ENCODE measurements around the gene TOMM34. TPM values are rescaled to one million over a fixed set of nuclear protein-coding genes. Genes with fewer than 3 reads are reported as not detected.
A peak's percentile ranks its signal among the peaks of the same experiment; 100 is the strongest.

The TOMM34 gene
- total RNA-seq, 1 experiment from 2014 or later = 35.9 TPM

DNA sequence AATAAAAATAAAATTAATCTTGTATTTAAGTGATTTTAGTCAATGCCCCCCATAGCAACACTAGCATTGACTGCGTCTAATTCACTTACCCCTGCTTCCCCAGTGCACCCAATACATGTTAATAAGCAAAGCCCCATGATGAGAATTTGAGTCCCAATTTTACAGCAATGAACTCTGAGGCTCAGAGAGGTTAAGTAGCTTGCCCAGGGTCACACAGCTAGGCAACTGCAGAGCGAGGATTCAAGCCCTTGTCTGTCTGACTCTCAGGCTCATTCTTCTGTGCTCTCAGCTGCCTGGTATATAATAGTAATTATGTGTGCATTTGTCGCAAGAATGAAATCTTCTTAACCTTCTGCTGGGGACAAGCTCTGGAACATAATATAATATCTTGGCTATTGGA lies 41.9 kb downstream of the TOMM34 start (continued):
- TF ChIP-seq, protein P1, sequence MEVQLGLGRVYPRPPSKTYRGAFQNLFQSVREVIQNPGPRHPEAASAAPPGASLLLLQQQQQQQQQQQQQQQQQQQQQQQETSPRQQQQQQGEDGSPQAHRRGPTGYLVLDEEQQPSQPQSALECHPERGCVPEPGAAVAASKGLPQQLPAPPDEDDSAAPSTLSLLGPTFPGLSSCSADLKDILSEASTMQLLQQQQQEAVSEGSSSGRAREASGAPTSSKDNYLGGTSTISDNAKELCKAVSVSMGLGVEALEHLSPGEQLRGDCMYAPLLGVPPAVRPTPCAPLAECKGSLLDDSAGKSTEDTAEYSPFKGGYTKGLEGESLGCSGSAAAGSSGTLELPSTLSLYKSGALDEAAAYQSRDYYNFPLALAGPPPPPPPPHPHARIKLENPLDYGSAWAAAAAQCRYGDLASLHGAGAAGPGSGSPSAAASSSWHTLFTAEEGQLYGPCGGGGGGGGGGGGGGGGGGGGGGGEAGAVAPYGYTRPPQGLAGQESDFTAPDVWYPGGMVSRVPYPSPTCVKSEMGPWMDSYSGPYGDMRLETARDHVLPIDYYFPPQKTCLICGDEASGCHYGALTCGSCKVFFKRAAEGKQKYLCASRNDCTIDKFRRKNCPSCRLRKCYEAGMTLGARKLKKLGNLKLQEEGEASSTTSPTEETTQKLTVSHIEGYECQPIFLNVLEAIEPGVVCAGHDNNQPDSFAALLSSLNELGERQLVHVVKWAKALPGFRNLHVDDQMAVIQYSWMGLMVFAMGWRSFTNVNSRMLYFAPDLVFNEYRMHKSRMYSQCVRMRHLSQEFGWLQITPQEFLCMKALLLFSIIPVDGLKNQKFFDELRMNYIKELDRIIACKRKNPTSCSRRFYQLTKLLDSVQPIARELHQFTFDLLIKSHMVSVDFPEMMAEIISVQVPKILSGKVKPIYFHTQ (CRISPR knock-in tag; IDR thresholded peaks at IDR 0.05) = no peak
- TF ChIP-seq ESRRA (CRISPR knock-in tag; IDR thresholded peaks at IDR 0.05; ENCODE audit: borderline replicate concordance) (no peak), RORB (CRISPR knock-in tag; IDR thresholded peaks at IDR 0.05) (no peak)
- TF ChIP-seq, protein P2, sequence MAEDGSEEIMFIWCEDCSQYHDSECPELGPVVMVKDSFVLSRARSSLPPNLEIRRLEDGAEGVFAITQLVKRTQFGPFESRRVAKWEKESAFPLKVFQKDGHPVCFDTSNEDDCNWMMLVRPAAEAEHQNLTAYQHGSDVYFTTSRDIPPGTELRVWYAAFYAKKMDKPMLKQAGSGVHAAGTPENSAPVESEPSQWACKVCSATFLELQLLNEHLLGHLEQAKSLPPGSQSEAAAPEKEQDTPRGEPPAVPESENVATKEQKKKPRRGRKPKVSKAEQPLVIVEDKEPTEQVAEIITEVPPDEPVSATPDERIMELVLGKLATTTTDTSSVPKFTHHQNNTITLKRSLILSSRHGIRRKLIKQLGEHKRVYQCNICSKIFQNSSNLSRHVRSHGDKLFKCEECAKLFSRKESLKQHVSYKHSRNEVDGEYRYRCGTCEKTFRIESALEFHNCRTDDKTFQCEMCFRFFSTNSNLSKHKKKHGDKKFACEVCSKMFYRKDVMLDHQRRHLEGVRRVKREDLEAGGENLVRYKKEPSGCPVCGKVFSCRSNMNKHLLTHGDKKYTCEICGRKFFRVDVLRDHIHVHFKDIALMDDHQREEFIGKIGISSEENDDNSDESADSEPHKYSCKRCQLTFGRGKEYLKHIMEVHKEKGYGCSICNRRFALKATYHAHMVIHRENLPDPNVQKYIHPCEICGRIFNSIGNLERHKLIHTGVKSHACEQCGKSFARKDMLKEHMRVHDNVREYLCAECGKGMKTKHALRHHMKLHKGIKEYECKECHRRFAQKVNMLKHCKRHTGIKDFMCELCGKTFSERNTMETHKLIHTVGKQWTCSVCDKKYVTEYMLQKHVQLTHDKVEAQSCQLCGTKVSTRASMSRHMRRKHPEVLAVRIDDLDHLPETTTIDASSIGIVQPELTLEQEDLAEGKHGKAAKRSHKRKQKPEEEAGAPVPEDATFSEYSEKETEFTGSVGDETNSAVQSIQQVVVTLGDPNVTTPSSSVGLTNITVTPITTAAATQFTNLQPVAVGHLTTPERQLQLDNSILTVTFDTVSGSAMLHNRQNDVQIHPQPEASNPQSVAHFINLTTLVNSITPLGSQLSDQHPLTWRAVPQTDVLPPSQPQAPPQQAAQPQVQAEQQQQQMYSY (CRISPR knock-in tag; IDR thresholded peaks at IDR 0.05) = no peak
- TF ChIP-seq, protein P3, sequence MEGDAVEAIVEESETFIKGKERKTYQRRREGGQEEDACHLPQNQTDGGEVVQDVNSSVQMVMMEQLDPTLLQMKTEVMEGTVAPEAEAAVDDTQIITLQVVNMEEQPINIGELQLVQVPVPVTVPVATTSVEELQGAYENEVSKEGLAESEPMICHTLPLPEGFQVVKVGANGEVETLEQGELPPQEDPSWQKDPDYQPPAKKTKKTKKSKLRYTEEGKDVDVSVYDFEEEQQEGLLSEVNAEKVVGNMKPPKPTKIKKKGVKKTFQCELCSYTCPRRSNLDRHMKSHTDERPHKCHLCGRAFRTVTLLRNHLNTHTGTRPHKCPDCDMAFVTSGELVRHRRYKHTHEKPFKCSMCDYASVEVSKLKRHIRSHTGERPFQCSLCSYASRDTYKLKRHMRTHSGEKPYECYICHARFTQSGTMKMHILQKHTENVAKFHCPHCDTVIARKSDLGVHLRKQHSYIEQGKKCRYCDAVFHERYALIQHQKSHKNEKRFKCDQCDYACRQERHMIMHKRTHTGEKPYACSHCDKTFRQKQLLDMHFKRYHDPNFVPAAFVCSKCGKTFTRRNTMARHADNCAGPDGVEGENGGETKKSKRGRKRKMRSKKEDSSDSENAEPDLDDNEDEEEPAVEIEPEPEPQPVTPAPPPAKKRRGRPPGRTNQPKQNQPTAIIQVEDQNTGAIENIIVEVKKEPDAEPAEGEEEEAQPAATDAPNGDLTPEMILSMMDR (IDR thresholded peaks at IDR 0.05) = no peak
- TF ChIP-seq, protein P4, sequence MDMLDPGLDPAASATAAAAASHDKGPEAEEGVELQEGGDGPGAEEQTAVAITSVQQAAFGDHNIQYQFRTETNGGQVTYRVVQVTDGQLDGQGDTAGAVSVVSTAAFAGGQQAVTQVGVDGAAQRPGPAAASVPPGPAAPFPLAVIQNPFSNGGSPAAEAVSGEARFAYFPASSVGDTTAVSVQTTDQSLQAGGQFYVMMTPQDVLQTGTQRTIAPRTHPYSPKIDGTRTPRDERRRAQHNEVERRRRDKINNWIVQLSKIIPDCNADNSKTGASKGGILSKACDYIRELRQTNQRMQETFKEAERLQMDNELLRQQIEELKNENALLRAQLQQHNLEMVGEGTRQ (CRISPR knock-in tag; IDR thresholded peaks at IDR 0.05) = no peak
- TF ChIP-seq, protein P5, sequence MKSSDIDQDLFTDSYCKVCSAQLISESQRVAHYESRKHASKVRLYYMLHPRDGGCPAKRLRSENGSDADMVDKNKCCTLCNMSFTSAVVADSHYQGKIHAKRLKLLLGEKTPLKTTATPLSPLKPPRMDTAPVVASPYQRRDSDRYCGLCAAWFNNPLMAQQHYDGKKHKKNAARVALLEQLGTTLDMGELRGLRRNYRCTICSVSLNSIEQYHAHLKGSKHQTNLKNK (CRISPR knock-in tag; IDR thresholded peaks at IDR 0.05) = no peak

DNA sequence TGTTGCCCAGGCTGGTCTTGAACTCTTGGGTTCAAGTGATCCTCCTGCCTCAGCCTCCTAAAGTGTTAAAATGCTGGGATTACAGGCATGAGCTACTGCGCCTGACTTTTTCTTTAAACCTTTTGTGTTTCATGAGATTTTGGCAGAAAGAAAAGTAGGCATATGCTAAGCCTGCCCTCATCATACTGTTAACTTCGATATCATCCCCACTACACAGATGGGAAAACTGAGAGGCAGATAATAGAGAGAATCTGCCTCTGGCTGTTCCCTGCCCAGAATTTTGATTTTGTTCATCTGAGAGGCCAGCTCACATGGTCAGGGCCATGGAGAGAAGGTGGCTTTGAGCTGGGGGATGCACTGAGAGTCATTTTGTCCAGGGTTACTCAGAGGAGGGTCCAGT lies 42.8 kb downstream of the TOMM34 start:
- CTCF ChIA-PET = interaction anchor here (0.7 to 1.1 kb wide), 2 partner anchors 165 to 222 kb away, joined by 3 read pairs; no protein-coding TSS in a partner anchor
- H3K4me1 Mint-ChIP-seq = no peaks in the 10 kb centered on the region
- POLR2A ChIA-PET = no interaction called here
- H3K4me3 Mint-ChIP-seq = no peak overlapping the region
- H3K27ac Mint-ChIP-seq = no peak overlapping the region
- DNase-seq (ENCODE audit: low spot score) (no peak), ATAC-seq (no peak)
- TF ChIP-seq, protein P6, sequence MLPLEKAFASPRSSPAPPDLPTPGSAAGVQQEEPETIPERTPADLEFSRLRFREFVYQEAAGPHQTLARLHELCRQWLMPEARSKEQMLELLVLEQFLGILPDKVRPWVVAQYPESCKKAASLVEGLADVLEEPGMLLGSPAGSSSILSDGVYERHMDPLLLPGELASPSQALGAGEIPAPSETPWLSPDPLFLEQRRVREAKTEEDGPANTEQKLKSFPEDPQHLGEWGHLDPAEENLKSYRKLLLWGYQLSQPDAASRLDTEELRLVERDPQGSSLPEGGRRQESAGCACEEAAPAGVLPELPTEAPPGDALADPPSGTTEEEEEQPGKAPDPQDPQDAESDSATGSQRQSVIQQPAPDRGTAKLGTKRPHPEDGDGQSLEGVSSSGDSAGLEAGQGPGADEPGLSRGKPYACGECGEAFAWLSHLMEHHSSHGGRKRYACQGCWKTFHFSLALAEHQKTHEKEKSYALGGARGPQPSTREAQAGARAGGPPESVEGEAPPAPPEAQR (CRISPR knock-in tag; IDR thresholded peaks at IDR 0.05) = no peak
- TF ChIP-seq GABPB1 (CRISPR knock-in tag; IDR thresholded peaks at IDR 0.05) = no peak
- no peaks in the 10 kb centered on the region for H3K27me3 Mint-ChIP-seq (ENCODE audit: low read depth)
- peaks cover 59% of the 10 kb centered on the region for H3K36me3 Mint-ChIP-seq
- no peaks in the 10 kb centered on the region for H3K9me3 Mint-ChIP-seq

DNA sequence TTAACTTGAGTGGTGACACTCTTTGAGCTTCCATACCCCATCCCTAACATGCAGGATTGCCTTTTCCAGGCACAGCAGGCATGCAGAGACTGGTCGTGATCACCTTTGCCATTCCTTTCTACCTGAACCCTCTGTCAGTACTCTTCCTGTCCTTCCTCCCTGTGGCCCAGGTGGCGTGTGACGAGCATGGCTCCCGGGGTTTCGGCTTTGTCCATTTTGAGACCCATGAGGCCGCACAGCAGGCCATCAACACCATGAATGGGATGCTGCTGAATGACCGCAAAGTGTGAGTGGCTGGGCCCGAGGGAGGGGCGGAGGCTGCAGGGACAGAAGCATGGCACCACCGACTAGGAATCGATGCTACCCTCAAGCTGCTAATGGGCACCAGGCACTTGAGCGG lies 43.6 kb downstream of the TOMM34 start:
- no peaks in the 10 kb centered on the region for H3K9me3 Mint-ChIP-seq
- no peak for TF ChIP-seq FOXP1 (CRISPR knock-in tag; IDR thresholded peaks at IDR 0.05; ENCODE audit: borderline replicate concordance)
- TF ChIP-seq FOXK1 (CRISPR knock-in tag; IDR thresholded peaks at IDR 0.05) = no peak
- no peak for TF ChIP-seq SMAD4 (CRISPR knock-in tag; IDR thresholded peaks at IDR 0.05)
- peak; percentile 34; the same call in 1 of the 2 replicates for TF ChIP-seq ZNF423 (CRISPR knock-in tag; IDR thresholded peaks at IDR 0.05)
- TF ChIP-seq TEAD4 (CRISPR knock-in tag; IDR thresholded peaks at IDR 0.05) = no peak
- TF ChIP-seq CREM (CRISPR knock-in tag; IDR thresholded peaks at IDR 0.05) = no peak
- TF ChIP-seq OVOL2 (CRISPR knock-in tag; IDR thresholded peaks at IDR 0.05; ENCODE audit: borderline replicate concordance) = no peak
- TF ChIP-seq ATF1 (CRISPR knock-in tag; IDR thresholded peaks at IDR 0.05) = no peak
- no peak for DNase-seq (ENCODE audit: low spot score)
- CTCF ChIA-PET = interaction anchor here (0.7 kb wide), 1 partner anchor 222 kb away, joined by 3 read pairs; no protein-coding TSS in a partner anchor
- POLR2A ChIA-PET = no interaction called here
- peaks cover 61% of the 10 kb centered on the region for H3K36me3 Mint-ChIP-seq
- H3K27ac Mint-ChIP-seq = peak overlapping the region; percentile 65; the same call in 1 of the 2 replicates
- peaks cover 5% of the 10 kb centered on the region for H3K4me1 Mint-ChIP-seq
- no peak overlapping the region for H3K4me3 Mint-ChIP-seq
- ATAC-seq = no peak
- no peaks in the 10 kb centered on the region for H3K27me3 Mint-ChIP-seq (ENCODE audit: low read depth)
